K562 (cell line): ENCODE results near the gene NPEPL1. TPM values are rescaled to one million over a fixed set of nuclear protein-coding genes. Genes with fewer than 3 reads are reported as not detected.

Experiments used
- ATAC-seq: fragments of 200-7000 bp; cut with Tn5 transposase; 3 replicates; pipeline ENCODE4 v1.9.1; 2020; ENCODE audit warnings: moderate library complexity
- BruUV-seq: library from RNA; stranded (reverse); fragments of 400-500 nt; replicated peaks from 2 replicates; lab custom pipeline; 2021; lab: Mats Ljungman, UMichigan
- CTCF ChIA-PET: fragments of 300-600 bp; formaldehyde crosslinking; extraction: SDS; loops from one replicate; lab custom pipeline; 2021; ENCODE audit warnings: low intra/inter-chr PET ratio; lab: Yijun Ruan, JAX
- POLR2A ChIA-PET: fragments of 300-600, 350-650 bp; sonication (Branson Sonifier 250); formaldehyde crosslinking; extraction: SDS; loops from one replicate; lab custom pipeline; 2021; ENCODE audit warnings: antibody characterized with exemption, inconsistent platforms; lab: Yijun Ruan, JAX
- DNase-seq, 4 experiments: peaks; one replicate each; pipeline versions ENCODE4 v3.0.0 to v3.0.0-alpha.2; 2011 to 2018; ENCODE audit warnings: low spot score in 3 of 4, mixed read lengths in 3 of 4; ENCODE audit errors: extremely low read depth in 1 of 4
- FAIRE-seq: peaks from 2 replicates; lab custom pipeline; 2011; peaks lifted over from hg19 to GRCh38; lab: Jason Lieb, UNC
- H2AFZ ChIP-seq: 2 replicates; pipeline ENCODE4 v1.6.0; 2011; ENCODE audit warnings: low read depth, low read length, control low read depth, inconsistent platforms
- H3K27ac ChIP-seq: fragments of 200-600 bp; 3 replicates; pipeline ENCODE4 v1.8.0; 2011; ENCODE audit warnings: low read depth, mild to moderate bottlenecking, control low read depth, inconsistent platforms, low read length, moderate library complexity, mixed read lengths; ENCODE audit errors: extremely low read depth
- H3K27me3 ChIP-seq, 2 experiments: fragments of 300-600 bp in 1 of 2; 2 replicates in 1 of 2; 3 replicates in 1 of 2; pipeline versions ENCODE4 v1.6.0 to v1.8.0; 2011; ENCODE audit warnings: inconsistent platforms in 2 of 2, low read length in 2 of 2, mild to moderate bottlenecking in 1 of 2, mixed read lengths in 1 of 2, moderate library complexity in 1 of 2; ENCODE audit not compliant: control insufficient read depth in 2 of 2, insufficient read depth in 2 of 2
- H3K36me3 ChIP-seq: fragments of 300-600 bp; 3 replicates; pipeline ENCODE4 v1.8.0; 2011; ENCODE audit warnings: mild to moderate bottlenecking, low read length, inconsistent platforms; ENCODE audit not compliant: control insufficient read depth, insufficient read depth
- H3K4me1 ChIP-seq, 2 experiments: fragments of 200-600 bp in 1 of 2; replicated peaks in 1 of 2; 2 replicates in 1 of 2; 3 replicates in 1 of 2; pipeline versions ENCODE4 v1.5.1 to v1.8.0; 2011; ENCODE audit warnings: inconsistent platforms in 2 of 2, low read length in 2 of 2, mild to moderate bottlenecking in 1 of 2, mixed read lengths in 1 of 2, moderate library complexity in 1 of 2; ENCODE audit not compliant: control insufficient read depth in 2 of 2, insufficient read depth in 2 of 2
- H3K4me2 ChIP-seq: 2 replicates; pipeline ENCODE4 v1.6.1; 2011; ENCODE audit warnings: low read length, control low read depth, inconsistent platforms, mixed read lengths; ENCODE audit not compliant: insufficient read depth
- H3K4me3 ChIP-seq: fragments of 200-600 bp; sonication (generic), shearing (Covaris generic); 2 replicates; pipeline ENCODE4 v1.5.1; 2016; ENCODE audit warnings: control low read depth, inconsistent platforms
- H3K79me2 ChIP-seq: fragments of 200-600 bp; 3 replicates; pipeline ENCODE4 v1.8.0; 2011; ENCODE audit warnings: low read length, inconsistent platforms; ENCODE audit not compliant: control insufficient read depth, insufficient read depth
- H3K9ac ChIP-seq, 2 experiments: 2 replicates each; pipeline versions ENCODE4 v1.6.0 to v1.6.1; 2011; ENCODE audit warnings: low read depth in 2 of 2, low read length in 2 of 2, control low read depth in 1 of 2, inconsistent platforms in 1 of 2, mild to moderate bottlenecking in 1 of 2, mixed read lengths in 1 of 2; ENCODE audit not compliant: insufficient read depth in 1 of 2
- H3K9me1 ChIP-seq: one replicate; pipeline ENCODE4 v1.6.0; 2011; ENCODE audit warnings: inconsistent platforms, mild to moderate bottlenecking, low read length, moderate library complexity; ENCODE audit not compliant: control insufficient read depth, insufficient read depth
- H3K9me3 ChIP-seq: replicated peaks from 2 replicates; pipeline ENCODE4 v1.5.1; 2011; ENCODE audit warnings: low read depth, low read length, inconsistent platforms; ENCODE audit not compliant: control insufficient read depth, insufficient read depth
- H4K20me1 ChIP-seq: replicated peaks from 2 replicates; pipeline ENCODE4 v1.6.1; 2011; ENCODE audit warnings: low read length, inconsistent platforms, mixed read lengths; ENCODE audit not compliant: control insufficient read depth, insufficient read depth
- CHD7 ChIP-seq: fragments of 200-600 bp; sonication (generic); IDR thresholded peaks from one replicate; pipeline ENCODE4 v1.6.1; 2012; ENCODE audit warnings: mild to moderate bottlenecking, low read depth, low read length, inconsistent platforms
- FOXK2 ChIP-seq, 2 experiments: fragments of 450-650 bp; IDR thresholded peaks in 1 of 2; conservative IDR thresholded peaks in 1 of 2; 2 replicates each; pipeline ENCODE4 v1.6.1; 2016; ENCODE audit warnings: low read depth in 2 of 2, mild to moderate bottlenecking in 1 of 2
- HINFP ChIP-seq: fragments of 450-650 bp; conservative IDR thresholded peaks from 2 replicates; pipeline ENCODE4 v1.6.1; 2016; ENCODE audit warnings: missing genetic modification characterization, low read depth, mild to moderate bottlenecking, control low read depth, missing compliant biosample characterization
- STAG1 ChIP-seq: sonication (generic); formaldehyde crosslinking; IDR thresholded peaks from 2 replicates; pipeline ENCODE4 v1.5.0; 2020; ENCODE audit warnings: missing genetic modification reagents, borderline replicate concordance
- WHSC1 ChIP-seq: IDR thresholded peaks from one replicate; pipeline ENCODE4 v1.6.1; 2012; ENCODE audit warnings: low read length, control low read depth, inconsistent platforms
- ZNF121 ChIP-seq: sonication (generic); formaldehyde crosslinking; conservative IDR thresholded peaks from 2 replicates; pipeline ENCODE4 v1.8.0; 2022; ENCODE audit warnings: missing genetic modification reagents
- ZNF644 ChIP-seq: fragments of 200-800 bp; sonication (Bioruptor generic); IDR thresholded peaks from 2 replicates; pipeline ENCODE4 v1.6.1; 2016; ENCODE audit warnings: low read depth, missing genetic modification characterization, missing compliant biosample characterization
- WGBS: fragments of 100-300 bp; shearing (Covaris generic); methylation state at CpG from one replicate; pipeline ENCODE4 v1.1.6; 2016; ENCODE audit warnings: low coverage, mixed read lengths; ENCODE audit not compliant: insufficient coverage; ENCODE audit errors: missing lambda C conversion rate; 5-methylcytosine and 5-hydroxymethylcytosine counted together
- in situ Hi-C: fragments of 300-500 bp; cut with MboI; formaldehyde crosslinking; loops from 4 replicates; pipeline ENCODE4 v1.15.0; 2018; ENCODE audit warnings: inconsistent platforms, mixed read lengths
- intact Hi-C: fragments of 100-400 bp; cut with micrococcal nuclease; formaldehyde crosslinking; loops from 2 replicates; pipeline ENCODE4 v1.14.2; 2022
- polyA plus RNA-seq, 8 experiments: library from polyadenylated mRNA; depleted of rRNA in 4 of 8; stranded (reverse) in 5 of 8; unstranded in 3 of 8; fragments of >200 nt; fragmentation: Nextera tagmentation in 2 of 8; fragmentation: Illumina TruSeq in 1 of 8; extraction: Ambion mirVana in 2 of 8; extraction: Trizol in 1 of 8; gene quantifications; 2 replicates each; pipeline versions ENCODE4 v1.2.1 to v1.2.3, GENCODE V29; 2011 to 2014; ENCODE audit warnings: inconsistent platforms in 1 of 8, missing spikeins in 1 of 8
- total RNA-seq, 7 experiments: library from RNA; depleted of rRNA in 6 of 7; stranded (reverse); fragments of >200 nt in 6 of 7; fragmentation: Illumina TruSeq in 2 of 7; extraction: Trizol in 2 of 7; gene quantifications; 2 replicates each; pipeline versions ENCODE4 v1.2.1 to v1.2.3, GENCODE V29; 2011 to 2021; ENCODE audit warnings: low replicate concordance in 1 of 7

The NPEPL1 gene
- total and polyA plus RNA-seq, 9 of the 15 experiments (the other 6 are each of a cell fraction or from before 2014, with no cell fraction given), result 0.04 to 5.6 (median 0.94) TPM

GRCh38 chr20:58702859-58703648 lies 10.5 kb downstream of the NPEPL1 start:
- Histone ChIP-seq H3K27me3 (no peaks in the 10 kb centered on the region), H2AFZ (no peak overlapping the region), H3K9me3 (no peaks in the 10 kb centered on the region), H4K20me1 (no peaks in the 10 kb centered on the region), H3K4me1 (peaks cover 0 to 6% of the 10 kb centered on the region in 2 experiments; a peak in 1 of 5 replicates), H3K9ac (no peak overlapping the region), H3K4me3 (no peak overlapping the region), H3K36me3 (no peaks in the 10 kb centered on the region; the same call in 2 of the 3 replicates), H3K27ac (no peak overlapping the region), H3K9me1 (no peaks in the 10 kb centered on the region), H3K79me2 (no peaks in the 10 kb centered on the region), H3K4me2 (no peak overlapping the region)
- ATAC-seq, result 0 out of 3 replicates have a peak, but pooled peaks have one; percentile 41
- BruUV-seq, result no TSS peak
- in situ Hi-C loops, result no loop called here
- peak in 1 of 4 experiments; percentile 32 for DNase-seq
- POLR2A ChIA-PET, result no interaction called here
- 83% methylated on average over 28 of the region's 28 CpGs for WGBS
- CTCF ChIA-PET, result no interaction called here
- peak; percentile 40 for FAIRE-seq
- intact Hi-C loops, result no loop called here
- no peak for TF ChIP-seq ZNF644 (tag)
- no peak for TF ChIP-seq CHD7
- no peak for TF ChIP-seq HINFP (tag)
- TF ChIP-seq WHSC1, result no peak
- no peak for TF ChIP-seq ZNF121 (CRISPR knock-in tag)
- TF ChIP-seq FOXK2 (conservative IDR thresholded peaks at IDR 0.05 in 1 of 2, IDR thresholded peaks at IDR 0.05 in 1 of 2; ENCODE audit: low read depth in 2 of 2), result no peak
- no peak for TF ChIP-seq STAG1 (CRISPR knock-in tag)
